RWPE1 (cell line): ENCODE measurements around the gene PLA2G12A.

Source experiments
- CTCF ChIA-PET: fragments of 350-600 bp; sonication (Branson Sonifier 250); formaldehyde crosslinking; extraction: SDS; loops from one replicate; lab custom pipeline; 2021; lab: Yijun Ruan, JAX
- POLR2A ChIA-PET: fragments of 400-600 bp; formaldehyde crosslinking; extraction: SDS; loops from one replicate; lab custom pipeline; 2020; ENCODE audit warnings: antibody characterized with exemption; ENCODE audit not compliant: low non-redundant PET; lab: Yijun Ruan, JAX
- DNase-seq: peaks from one replicate; pipeline ENCODE4 v3.0.0; 2012; ENCODE audit warnings: low spot score
- H3K27ac ChIP-seq: fragments of 450-650 bp; 2 replicates; pipeline ENCODE4 v1.5.1; 2017
- TF ChIP-seq, protein P1 (sequence below): fragments of 450-650 bp; conservative IDR thresholded peaks from 2 replicates; pipeline ENCODE4 v1.5.1; 2017; ENCODE audit warnings: low read depth, mild to moderate bottlenecking

Gene PLA2G12A

DNA sequence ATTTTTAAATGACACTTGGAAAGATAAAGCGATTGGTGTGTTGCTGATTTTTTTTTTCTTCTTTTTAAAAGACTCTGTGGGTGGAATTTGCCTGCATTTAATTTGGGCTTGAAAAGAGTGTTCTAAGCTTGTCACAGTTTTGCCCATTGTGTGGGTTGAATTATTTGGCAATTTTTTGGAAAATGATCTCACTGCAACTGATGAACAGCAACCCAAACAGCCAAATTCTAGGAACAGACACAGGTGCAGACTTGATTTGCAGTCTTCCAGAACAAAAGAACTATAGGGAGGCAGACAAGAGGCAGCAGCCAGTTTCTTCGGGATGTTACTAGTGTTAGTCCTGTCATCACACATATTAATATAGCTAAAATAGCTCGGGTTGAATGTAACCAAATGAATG, 67.1 kb downstream of the PLA2G12A start:
- TF ChIP-seq, protein P1, sequence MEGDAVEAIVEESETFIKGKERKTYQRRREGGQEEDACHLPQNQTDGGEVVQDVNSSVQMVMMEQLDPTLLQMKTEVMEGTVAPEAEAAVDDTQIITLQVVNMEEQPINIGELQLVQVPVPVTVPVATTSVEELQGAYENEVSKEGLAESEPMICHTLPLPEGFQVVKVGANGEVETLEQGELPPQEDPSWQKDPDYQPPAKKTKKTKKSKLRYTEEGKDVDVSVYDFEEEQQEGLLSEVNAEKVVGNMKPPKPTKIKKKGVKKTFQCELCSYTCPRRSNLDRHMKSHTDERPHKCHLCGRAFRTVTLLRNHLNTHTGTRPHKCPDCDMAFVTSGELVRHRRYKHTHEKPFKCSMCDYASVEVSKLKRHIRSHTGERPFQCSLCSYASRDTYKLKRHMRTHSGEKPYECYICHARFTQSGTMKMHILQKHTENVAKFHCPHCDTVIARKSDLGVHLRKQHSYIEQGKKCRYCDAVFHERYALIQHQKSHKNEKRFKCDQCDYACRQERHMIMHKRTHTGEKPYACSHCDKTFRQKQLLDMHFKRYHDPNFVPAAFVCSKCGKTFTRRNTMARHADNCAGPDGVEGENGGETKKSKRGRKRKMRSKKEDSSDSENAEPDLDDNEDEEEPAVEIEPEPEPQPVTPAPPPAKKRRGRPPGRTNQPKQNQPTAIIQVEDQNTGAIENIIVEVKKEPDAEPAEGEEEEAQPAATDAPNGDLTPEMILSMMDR, result no peak
- ChIA-PET POLR2A (no interaction called here), CTCF (no interaction called here)
- no peak for DNase-seq
- no peak overlapping the region for H3K27ac ChIP-seq

DNA sequence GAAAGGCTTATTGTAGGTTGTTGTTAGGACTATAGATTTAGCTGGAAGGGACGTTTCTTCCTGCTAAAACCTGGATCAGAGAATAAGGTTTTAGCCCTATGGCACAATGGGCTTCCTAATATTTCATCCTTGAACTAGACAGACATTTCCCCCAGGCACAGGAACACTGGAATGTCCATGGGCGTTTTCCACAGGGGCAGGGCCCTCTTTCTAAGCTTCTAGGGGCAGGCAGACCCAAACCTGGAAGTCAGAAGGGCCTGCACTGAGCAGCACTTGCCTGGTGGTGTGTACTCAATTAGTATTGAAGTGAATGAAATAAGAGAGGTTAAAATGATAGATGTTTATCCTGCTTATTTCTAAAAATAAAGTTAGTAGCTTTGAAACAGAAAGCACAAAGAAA, 67.8 kb downstream of the PLA2G12A start:
- no peak for DNase-seq
- no peak overlapping the region for H3K27ac ChIP-seq
- TF ChIP-seq, protein P1, result no peak
- POLR2A ChIA-PET, result interaction anchor here (0.6 kb wide), 1 partner anchor 9 kb away, joined by 6 read pairs; no protein-coding TSS in a partner anchor
- CTCF ChIA-PET, result interaction anchor here (0.7 kb wide), 2 partner anchors 234 to 307 kb away, joined by 3 read pairs; no protein-coding TSS in a partner anchor
